Posterior cingulate gyrus (tissue), 11 donors: ENCODE results near the gene ADAMTS9.

Source experiments
- DNase-seq, 10 donors: peaks; one replicate each; pipeline versions ENCODE4 v3.0.0 to v3.0.0-alpha.2; 2020 to 2021; ENCODE audit warnings: mixed read lengths in 3 of 10
- intact Hi-C: fragments of 100-400 bp; cut with DNase I; formaldehyde crosslinking; loops from one replicate; pipeline ENCODE4 v1.15.1; 2023

ADAMTS9 gene

GRCh38 chr3:64496786-64497490 lies 190.9 kb downstream of the ADAMTS9 start:
- DNase-seq: no peak
- intact Hi-C loops: no loop called here

- DNase-seq: no peak
- intact Hi-C loops: no loop called here
Observed at GRCh38 chr3:64495781-64496334, 191.9 kb downstream of the ADAMTS9 start.

GRCh38 chr3:64495121-64495780 lies 192.5 kb downstream of the ADAMTS9 start:
- intact Hi-C loops: no loop called here

GRCh38 chr3:64494526-64494925 lies 193.3 kb downstream of the ADAMTS9 start:
- intact Hi-C loops: no loop called here
- DNase-seq: peak in 5 of 10 donors; percentile 22 to 87 (median 26)

More at GRCh38 chr3:64495121-64495780, 192.5 kb downstream of the ADAMTS9 start:
- DNase-seq: no peak

GRCh38 chr3:64493149-64493548 lies 194.7 kb downstream of the ADAMTS9 start:
- intact Hi-C loops: no loop called here
- DNase-seq: no peak

- no peak for DNase-seq
Observed at GRCh38 chr3:64491843-64492242, 196.0 kb downstream of the ADAMTS9 start.

GRCh38 chr3:64490180-64490724 lies 197.5 kb downstream of the ADAMTS9 start:
- intact Hi-C loops: no loop called here
- DNase-seq: no peak

More at GRCh38 chr3:64491843-64492242, 196.0 kb downstream of the ADAMTS9 start:
- intact Hi-C loops: no loop called here

- DNase-seq: peak in 1 of 10 donors; percentile 79
- intact Hi-C loops: loop anchor here (10.0 kb wide), 1 partner anchor 305 kb away; no protein-coding TSS in a partner anchor
Observed at GRCh38 chr3:64489361-64490044, 198.3 kb downstream of the ADAMTS9 start.

GRCh38 chr3:64488939-64489338 lies 198.9 kb downstream of the ADAMTS9 start:
- intact Hi-C loops: loop anchor here (10.0 kb wide), 1 partner anchor 304 kb away; no protein-coding TSS in a partner anchor
- DNase-seq: peak in 1 of 10 donors; percentile 56

GRCh38 chr3:64484289-64484992 lies 203.4 kb downstream of the ADAMTS9 start:
- peak; percentile 67 to 98 (median 92) for DNase-seq
- intact Hi-C loops: loop anchor here (1.0 to 10.0 kb wide), 3 partner anchors 85 to 454 kb away; no protein-coding TSS in a partner anchor

- intact Hi-C loops: loop anchor here (10.0 kb wide), 1 partner anchor 299 kb away; no protein-coding TSS in a partner anchor
Observed at GRCh38 chr3:64483467-64483866, 204.3 kb downstream of the ADAMTS9 start.

GRCh38 chr3:64475037-64475436 lies 212.8 kb downstream of the ADAMTS9 start:
- no peak for DNase-seq
- intact Hi-C loops: no loop called here

More at GRCh38 chr3:64483467-64483866, 204.3 kb downstream of the ADAMTS9 start:
- DNase-seq: no peak

- intact Hi-C loops: no loop called here
- DNase-seq: no peak
Observed at GRCh38 chr3:64473466-64473865, 214.3 kb downstream of the ADAMTS9 start.

GRCh38 chr3:64470436-64470835 lies 217.4 kb downstream of the ADAMTS9 start:
- intact Hi-C loops: no loop called here
- DNase-seq: no peak

- intact Hi-C loops: no loop called here
- no peak for DNase-seq
Observed at GRCh38 chr3:64467255-64467944, 220.4 kb downstream of the ADAMTS9 start.
